ENCODE measurements around the gene CNMD. TPM values are rescaled to one million over a fixed set of nuclear protein-coding genes. Genes with fewer than 3 reads are reported as not detected.

The CNMD gene
- total RNA-seq (2021) (2.4 and 2.6 TPM in 2 replicates), Bru-seq, nascent RNA (percentile 34 among the genes with signal in this experiment), BruChase-seq, experiment 1, labeled RNA remaining after a 2-hour chase (percentile 26 among the genes with signal in this experiment), BruChase-seq, experiment 2, labeled RNA remaining after a 6-hour chase (percentile 35 among the genes with signal in this experiment)
- long read RNA-seq, transcript CNMD-201 (7 exons, 1,410 nt): major isoform, 5 of 9 reads
- long read RNA-seq, partial matches to known transcripts: 0 of 9 reads
- long read RNA-seq, other reads (novel, unspliced or antisense): 4 of 9 reads

- CTCF ChIA-PET: no interaction called here
Measured at GRCh38 chr13:52739468-52740071, at the start of gene CNMD. TSS of gene CNMD (minus strand) at chr13:52739820. CDS start at chr13:52739701, 119 bp downstream.

GRCh38 chr13:52788011-52788410, 48.4 kb upstream of the CNMD start:
- Histone ChIP-seq H3K27ac (ENCODE audit: low read depth, low read length, poor library complexity, severe bottlenecking) (no peak overlapping the region), H3K27me3 (replicated peaks; ENCODE audit: insufficient read depth, low read depth, low read length, poor library complexity) (no peaks in the 10 kb centered on the region), H3K4me3 (ENCODE audit: low read depth, low read length, poor library complexity, severe bottlenecking) (no peak overlapping the region), H3K36me3 (ENCODE audit: insufficient read depth, low read length, poor library complexity, severe bottlenecking) (no peaks in the 10 kb centered on the region), H3K9me3 (ENCODE audit: low read depth, low read length, poor library complexity, severe bottlenecking) (no peaks in the 10 kb centered on the region), H3K4me1 (ENCODE audit: insufficient read depth, low read length, poor library complexity, severe bottlenecking) (no peaks in the 10 kb centered on the region)
- CTCF ChIA-PET: no interaction called here
- no peak for TF ChIP-seq EZH2 (IDR thresholded peaks at IDR 0.05; ENCODE audit: borderline replicate concordance, low read depth, low read length, poor library complexity, severe bottlenecking)
- TF ChIP-seq CTCF (conservative IDR thresholded peaks at IDR 0.05; ENCODE audit: low read depth, low read length): no peak
- POLR2A ChIA-PET (ENCODE audit: low non-redundant PET): no interaction called here
- intact Hi-C loops (cut with micrococcal nuclease; ENCODE audit: unreplicated experiment): no loop called here
- BruUV-seq (replicated peaks): no TSS peak
- no peak for DNase-seq (ENCODE audit: low spot score)

More at GRCh38 chr13:52739468-52740071, at the start of gene CNMD:
- peaks cover 20% of the 10 kb centered on the region for H3K27me3 ChIP-seq (replicated peaks; ENCODE audit: insufficient read depth, low read depth, low read length, poor library complexity)
- POLR2A ChIA-PET (ENCODE audit: low non-redundant PET): no interaction called here
- H3K9me3 ChIP-seq (ENCODE audit: low read depth, low read length, poor library complexity, severe bottlenecking): no peaks in the 10 kb centered on the region
- BruUV-seq (replicated peaks): no TSS peak
- H3K27ac ChIP-seq (ENCODE audit: low read depth, low read length, poor library complexity, severe bottlenecking): no peak within 1 kb of the TSS
- DNase-seq (ENCODE audit: low spot score): no peak
- intact Hi-C loops (cut with micrococcal nuclease; ENCODE audit: unreplicated experiment): no loop called here
- TF ChIP-seq EZH2 (IDR thresholded peaks at IDR 0.05; ENCODE audit: borderline replicate concordance, low read depth, low read length, poor library complexity, severe bottlenecking): no peak
- TF ChIP-seq CTCF (conservative IDR thresholded peaks at IDR 0.05; ENCODE audit: low read depth, low read length): no peak
- no peaks in the 10 kb centered on the region for H3K36me3 ChIP-seq (ENCODE audit: insufficient read depth, low read length, poor library complexity, severe bottlenecking)
- peaks cover 10% of the 10 kb centered on the region for H3K4me1 ChIP-seq (ENCODE audit: insufficient read depth, low read length, poor library complexity, severe bottlenecking)
- peak within 1 kb of the TSS; percentile 51 for H3K4me3 ChIP-seq (ENCODE audit: low read depth, low read length, poor library complexity, severe bottlenecking)

DNA sequence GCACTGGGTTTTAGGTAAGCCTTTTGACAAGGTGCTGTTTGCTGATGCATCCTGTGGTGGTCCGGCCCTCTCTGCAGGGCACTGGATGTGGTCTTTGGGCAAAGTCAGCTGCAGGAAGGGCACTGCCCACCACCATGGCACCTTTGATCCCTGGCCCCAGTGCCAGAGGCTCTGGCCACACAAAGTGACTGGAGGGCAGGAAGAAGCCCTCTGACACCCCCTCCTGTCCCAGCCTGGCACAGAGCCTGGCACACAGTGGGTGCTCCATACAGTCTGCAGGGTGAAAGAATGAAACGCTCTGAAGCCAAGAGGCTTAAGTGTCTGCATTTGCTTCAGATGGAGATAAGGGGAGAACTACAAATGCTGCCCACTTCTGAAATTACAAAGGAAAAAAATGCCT, 47.6 kb upstream of the CNMD start:
- Histone ChIP-seq H3K4me3 (ENCODE audit: low read depth, low read length, poor library complexity, severe bottlenecking) (no peak overlapping the region), H3K4me1 (ENCODE audit: insufficient read depth, low read length, poor library complexity, severe bottlenecking) (no peaks in the 10 kb centered on the region), H3K27ac (ENCODE audit: low read depth, low read length, poor library complexity, severe bottlenecking) (no peak overlapping the region), H3K9me3 (ENCODE audit: low read depth, low read length, poor library complexity, severe bottlenecking) (no peaks in the 10 kb centered on the region), H3K36me3 (ENCODE audit: insufficient read depth, low read length, poor library complexity, severe bottlenecking) (no peaks in the 10 kb centered on the region), H3K27me3 (replicated peaks; ENCODE audit: insufficient read depth, low read depth, low read length, poor library complexity) (no peaks in the 10 kb centered on the region)
- intact Hi-C loops (cut with micrococcal nuclease; ENCODE audit: unreplicated experiment): no loop called here
- no peak for DNase-seq (ENCODE audit: low spot score)
- TF ChIP-seq CTCF (conservative IDR thresholded peaks at IDR 0.05; ENCODE audit: low read depth, low read length) (no peak), EZH2 (IDR thresholded peaks at IDR 0.05; ENCODE audit: borderline replicate concordance, low read depth, low read length, poor library complexity, severe bottlenecking) (no peak)
- no TSS peak for BruUV-seq (replicated peaks)
- ChIA-PET POLR2A (ENCODE audit: low non-redundant PET) (no interaction called here), CTCF (no interaction called here)
